Stimulated activated CD8-positive, alpha-beta memory T cell treated with anti-CD3 and anti-CD28 coated beads, Interleukin-7, amount 100 ng/mL, for 24 hours (primary cell): Measurements from ENCODE around the gene PHRF1.

ENCODE experiments used
- DNase-seq: peaks from one replicate; pipeline ENCODE4 v3.0.0-alpha.2; 2020; ENCODE audit warnings: low read depth

PHRF1 gene

DNA sequence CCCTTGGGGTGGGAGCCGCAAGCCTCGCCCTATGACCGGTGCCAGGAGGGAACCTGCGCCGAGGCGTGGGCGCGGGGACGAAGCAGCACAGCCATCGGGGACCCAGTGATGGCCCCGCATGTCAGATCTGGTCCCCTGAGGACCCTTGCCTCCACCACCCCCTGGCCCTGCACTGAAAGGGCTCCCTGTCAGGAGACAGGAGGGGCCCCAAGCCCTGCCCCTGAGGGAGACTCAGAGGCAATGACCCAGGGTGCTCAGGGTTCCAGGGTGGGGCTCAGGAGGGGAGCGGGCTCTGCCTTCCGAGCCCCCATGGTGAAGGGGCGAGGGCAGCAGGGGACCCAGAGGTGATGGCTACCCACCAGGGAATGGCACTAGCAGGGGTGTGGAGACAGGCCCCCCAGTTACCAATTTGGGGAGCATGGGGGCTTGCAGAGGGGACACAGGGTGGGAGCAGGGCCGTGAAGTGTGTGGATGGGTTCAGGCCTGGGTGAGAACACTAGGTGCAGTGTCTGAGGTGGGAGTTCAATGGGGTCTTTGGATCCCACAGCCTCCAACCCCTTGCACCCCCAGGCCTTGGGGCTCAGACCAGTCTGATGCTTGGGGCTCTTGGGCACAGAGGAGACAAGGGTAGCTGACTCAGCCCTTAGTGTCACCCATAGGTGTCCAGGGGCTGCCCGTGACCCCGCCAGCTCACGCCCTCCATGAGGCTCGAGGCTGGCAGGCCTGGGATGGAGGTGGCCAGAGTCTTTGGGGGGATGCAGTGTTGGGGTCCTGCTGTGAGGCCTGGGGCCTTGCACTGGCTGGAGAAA is 38.4 kb upstream of the PHRF1 start:
- no peak for DNase-seq

DNA sequence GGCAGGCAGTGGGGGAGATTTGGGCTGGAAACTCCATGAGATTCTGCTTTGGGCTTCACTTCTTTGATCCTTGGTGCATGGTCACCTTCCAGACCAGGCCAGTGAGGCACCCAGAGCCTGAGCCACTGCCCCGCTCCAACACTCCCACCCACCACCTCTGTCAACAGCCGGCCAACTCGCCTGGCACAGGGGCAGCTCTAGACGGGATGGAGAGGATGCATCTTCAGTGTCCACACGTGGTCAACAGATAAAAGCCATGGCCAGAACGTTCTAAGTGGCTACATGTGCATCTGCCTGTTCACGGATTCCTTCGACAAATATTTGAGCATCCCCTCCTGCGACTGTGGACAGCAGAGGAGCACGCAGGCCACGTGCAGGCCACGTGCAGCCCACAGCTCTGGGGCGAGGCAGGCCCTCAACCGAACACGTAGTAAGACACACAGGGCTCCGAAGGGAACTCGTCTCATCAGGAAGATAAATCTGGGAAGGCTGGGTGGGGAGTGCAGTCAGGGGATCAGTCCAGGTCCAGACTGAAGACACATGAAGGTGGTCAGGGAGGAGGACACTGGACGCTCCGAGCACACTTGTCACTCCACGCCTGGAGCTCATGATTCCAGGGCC is 37.7 kb upstream of the PHRF1 start:
- no peak for DNase-seq

- DNase-seq, result no peak
Measured at GRCh38 chr11:539971-540481, 36.2 kb upstream of the PHRF1 start.

DNA sequence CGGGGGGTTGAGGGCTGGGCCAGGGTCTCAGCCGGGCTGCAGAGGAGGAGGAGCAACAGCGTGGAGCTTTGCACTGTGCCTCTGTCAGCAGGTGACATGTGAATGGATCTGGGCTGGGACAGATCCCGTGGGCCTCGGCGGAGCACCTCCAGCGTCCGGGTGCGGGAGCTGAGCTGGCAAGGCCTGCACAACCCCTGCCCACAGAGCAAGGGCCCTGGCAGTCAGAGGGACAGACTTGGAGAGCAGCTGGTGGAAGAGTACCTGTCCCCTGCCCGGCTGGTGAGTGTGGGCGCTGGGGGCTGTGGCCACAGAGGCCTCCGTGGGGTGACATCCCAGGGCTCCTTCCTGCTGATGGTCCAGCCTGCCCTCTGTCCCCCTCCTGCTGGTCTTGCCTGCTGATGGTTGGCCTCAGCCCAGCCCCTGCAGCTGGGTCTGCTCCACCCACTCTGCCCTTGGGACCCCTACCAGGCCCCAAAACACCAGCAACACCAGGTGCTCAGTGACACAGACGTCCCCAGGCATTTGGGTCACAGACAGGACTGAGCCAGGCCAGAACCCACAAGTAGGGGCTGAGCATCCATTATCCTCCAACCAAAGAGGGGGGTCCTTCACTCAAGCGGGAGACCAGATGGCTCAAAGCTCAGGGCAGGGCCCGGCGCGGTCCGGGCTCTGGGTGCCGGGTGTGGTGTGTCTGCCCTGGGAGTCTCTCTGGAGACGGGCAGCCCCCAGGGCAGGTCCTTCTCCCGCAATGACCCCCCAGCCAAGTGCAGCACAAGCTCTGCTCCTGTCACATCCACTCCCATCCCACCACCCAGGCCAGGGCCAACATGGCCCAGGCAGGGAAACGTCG is 35.5 kb upstream of the PHRF1 start:
- DNase-seq, result no peak

GRCh38 chr11:541433-541885 is 34.8 kb upstream of the PHRF1 start:
- no peak for DNase-seq

DNA sequence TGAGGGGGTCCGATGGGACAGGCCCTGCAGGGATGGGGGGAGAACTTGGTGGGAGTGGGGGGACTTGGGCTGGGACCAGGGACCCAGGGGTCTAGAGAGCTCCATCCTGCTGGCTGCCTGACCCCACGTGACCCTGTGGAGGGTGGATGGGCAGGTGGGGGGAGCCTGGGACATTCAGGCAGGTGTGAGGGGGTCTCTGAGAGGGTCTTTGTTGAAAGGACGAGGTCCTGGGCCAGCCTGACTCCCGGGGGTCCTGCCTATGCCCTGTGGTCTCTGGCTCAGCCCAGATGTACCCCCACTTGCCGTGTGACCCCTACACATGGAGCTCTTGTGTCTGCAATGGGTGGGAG is 31.5 kb upstream of the PHRF1 start:
- DNase-seq, result no peak

GRCh38 chr11:545171-545570 is 31.1 kb upstream of the PHRF1 start:
- DNase-seq, result no peak

DNA sequence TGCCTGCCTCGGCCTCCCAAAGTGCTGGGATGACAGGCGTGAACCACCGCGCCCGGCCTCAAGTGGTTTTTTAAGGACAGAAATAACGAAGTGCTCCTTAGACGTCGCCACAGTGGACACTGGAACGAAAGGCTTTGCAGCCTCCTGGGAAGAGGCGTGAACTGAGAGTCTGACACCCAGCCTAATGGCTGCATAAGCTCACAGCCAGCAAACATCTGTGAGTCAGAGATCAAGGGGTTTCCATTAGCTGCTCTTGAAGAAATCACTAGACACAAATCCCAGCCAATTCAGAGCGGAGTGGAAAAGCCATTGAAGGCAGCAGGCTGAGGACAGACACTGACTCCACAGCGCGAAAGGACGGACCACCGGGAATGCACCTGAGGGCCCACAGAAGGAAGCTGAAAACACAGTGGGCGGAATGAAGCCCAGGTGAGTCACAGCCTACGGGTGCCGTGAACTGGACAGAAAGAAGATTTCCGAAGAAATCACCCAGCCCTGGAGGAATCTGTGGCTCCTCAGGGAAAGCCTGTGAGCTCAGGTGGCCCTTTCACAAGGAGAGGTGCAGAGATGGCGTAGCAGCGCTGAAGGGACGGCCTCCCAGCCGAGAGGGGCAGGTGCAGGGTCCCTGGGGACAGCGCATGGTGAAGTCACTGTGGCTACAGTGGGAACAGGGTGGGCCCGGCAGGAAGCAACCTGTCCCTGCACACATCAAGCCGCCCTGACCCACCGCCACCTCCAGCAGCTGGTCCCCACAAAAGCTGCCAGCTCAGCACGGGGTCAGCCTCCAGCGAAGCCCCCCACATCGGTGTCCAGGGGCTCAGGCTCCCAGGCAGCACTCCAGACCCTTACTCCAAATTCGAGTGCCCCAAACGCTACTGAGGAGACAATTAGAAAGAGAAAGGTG is 27.3 kb upstream of the PHRF1 start:
- DNase-seq, result no peak

- no peak for DNase-seq
Measured at GRCh38 chr11:550021-550745, 26.1 kb upstream of the PHRF1 start.

DNA sequence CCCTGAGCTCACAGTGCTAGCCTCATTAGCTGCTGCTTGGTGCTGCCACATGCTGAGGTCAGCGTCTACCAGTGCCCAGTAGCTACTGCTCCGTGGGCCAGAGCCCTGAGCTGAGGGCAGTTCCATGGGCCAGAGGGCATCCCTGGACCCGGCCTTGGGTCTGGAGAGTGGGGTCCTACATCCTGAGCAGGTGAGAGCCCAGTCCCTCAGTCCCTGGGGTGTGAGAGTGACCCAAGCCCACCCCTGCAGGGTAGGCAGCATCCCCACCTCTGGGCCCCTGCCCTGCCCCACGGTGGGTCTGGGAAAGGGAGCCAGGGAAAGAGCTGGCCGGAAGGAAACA is 25.6 kb upstream of the PHRF1 start:
- no peak for DNase-seq

GRCh38 chr11:551131-551530 is 25.1 kb upstream of the PHRF1 start:
- no peak for DNase-seq

DNA sequence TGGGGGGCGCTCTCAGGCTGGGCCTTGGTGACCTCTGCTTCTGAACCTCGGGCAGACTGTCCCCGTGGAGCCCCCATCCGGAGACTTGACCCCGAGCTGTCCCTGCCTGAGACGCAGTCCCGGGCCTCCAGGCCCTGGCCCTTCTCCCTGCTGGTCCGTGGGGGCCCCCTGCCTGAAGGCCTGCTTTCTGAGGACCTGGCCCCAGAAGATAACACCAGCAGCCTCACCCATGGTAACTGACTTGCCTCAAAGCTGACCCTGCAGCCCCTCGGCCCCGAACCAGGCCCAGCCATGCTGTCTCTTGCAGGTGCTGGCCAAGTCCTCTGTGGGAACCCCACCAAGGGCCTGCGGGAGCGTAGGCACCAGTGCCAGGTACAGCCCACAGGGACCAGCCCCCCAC is 24.7 kb upstream of the PHRF1 start:
- DNase-seq, result no peak

- no peak for DNase-seq
Measured at GRCh38 chr11:553083-553987, 22.9 kb upstream of the PHRF1 start.

DNA sequence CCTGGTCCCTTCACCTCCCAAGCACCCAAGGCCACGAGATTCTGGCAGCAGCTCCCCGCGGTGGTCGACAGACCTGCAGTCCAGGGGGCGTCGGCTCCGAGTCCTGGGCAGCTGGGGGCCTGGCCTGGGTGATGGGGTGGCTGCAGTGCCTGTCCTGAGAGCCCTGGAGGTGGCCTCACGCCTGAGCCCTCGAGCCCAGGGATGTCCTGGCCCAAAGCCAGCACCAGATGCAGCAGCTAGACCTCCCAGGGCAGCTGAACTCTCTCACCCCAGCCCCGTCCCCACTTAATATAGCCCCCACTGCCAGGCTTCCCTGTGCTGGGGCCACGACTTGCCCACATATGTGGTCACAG is 22.3 kb upstream of the PHRF1 start:
- no peak for DNase-seq

DNA sequence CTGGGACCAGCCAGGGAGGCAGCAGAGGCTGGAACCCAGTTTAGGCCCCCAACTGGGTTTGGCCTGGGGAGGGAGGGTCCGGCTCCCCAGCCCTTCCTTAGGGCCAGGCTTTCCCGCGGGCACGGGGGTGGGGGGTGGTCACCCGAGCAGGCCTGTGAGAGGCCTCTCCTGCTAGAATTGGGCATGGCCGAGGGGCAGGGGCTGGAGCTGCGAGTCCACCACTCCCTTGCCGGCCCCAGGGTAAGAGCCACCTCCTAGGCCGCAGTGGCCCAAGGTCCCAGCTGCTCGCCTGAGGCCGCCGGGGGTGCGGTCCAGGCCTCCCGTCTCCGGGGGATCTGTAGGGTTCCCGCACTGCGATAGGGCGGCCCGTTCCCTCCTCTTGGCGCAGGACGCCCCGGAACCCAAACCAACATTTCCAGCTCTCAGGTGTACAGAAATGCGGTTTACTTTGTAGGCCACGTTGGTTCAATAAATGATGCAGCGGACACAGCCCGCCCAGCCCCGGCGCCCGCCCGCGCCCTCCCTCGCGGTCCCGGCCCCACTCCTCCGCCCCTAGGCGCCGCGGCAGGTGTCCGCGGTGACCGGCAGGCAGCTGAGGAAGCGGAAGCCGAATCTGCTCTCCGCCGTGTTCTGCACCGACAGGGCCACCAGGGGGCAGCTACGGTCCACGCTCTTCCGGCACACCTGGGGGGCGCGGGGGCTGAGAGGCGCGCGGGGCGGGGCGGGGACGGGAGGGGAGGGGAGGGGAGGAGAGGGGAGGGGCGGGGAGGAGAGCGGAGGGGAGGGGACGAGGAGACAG is 21.6 kb upstream of the PHRF1 start:
- no peak for DNase-seq

DNA sequence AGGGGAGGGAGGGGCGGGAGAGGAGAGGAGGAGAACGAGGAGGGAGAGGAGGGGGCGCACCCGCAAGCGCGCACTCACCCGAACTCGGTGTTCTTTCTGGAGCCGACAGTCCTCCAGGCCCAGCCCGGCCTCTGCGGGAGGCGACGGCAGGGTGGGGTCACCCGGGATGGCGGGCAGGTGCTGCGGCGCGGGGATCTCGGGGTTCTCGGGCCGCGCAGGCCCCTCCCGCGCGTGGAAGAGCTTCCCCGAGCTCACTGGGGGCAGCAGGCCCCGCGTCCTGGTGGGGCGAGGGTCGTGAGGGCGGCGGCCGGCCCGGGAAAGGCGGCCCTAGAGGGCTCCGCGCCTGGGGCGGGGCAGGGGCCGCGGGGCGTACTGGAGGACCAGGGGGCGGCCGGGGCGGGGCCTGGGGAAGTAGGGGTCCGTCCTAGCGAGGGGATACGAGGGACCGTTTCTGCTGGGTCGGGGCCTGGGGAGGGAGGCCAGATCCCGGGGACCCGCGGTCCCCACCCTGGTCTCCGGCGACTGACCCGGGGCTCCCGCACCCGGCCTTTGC is 21.0 kb upstream of the PHRF1 start:
- no peak for DNase-seq

DNA sequence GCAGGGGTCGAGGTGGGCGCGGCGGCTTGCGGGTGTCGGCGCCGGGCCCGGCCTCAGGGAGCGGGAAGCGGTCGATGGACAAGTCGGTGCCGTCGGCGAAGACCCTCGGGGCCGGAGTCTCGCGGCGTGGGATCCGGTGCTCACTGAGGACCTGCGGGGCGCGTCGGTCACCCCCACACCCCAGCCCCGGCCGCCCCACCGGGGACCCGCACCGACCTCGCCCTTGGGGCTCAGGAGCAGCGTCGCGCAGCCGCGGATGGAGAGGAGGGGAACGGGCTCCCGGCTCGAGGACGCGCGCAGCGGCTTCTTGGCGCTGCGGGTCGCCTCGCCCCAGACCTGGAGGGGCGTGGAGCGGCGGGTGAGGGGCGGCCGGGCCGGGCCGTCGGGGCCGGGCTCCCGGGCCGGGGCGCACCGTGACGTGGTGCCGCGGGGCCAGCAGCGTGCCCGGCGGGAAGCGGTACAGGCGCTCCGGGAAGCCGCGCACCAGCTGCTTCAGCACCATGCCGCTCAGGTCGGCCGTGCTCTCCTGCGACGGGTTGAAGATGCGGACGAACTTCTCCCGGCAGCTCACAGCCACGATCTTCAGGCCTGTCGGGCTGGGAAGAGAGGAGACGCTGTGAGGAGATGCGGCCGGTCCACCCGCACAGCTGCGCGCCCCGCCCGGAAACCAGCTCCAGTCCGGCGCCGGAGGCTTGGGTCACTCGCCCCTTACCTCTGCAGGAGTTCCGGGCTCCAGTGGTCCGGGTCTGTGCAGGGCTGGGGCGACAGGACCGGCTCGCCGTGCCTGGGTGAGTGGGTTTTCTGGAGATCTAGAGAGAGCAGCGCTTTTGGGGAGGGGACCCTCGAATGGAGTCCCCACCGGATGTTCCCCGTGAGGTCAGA is 20.2 kb upstream of the PHRF1 start:
- DNase-seq, result no peak

- DNase-seq, result no peak
Measured at GRCh38 chr11:556662-557256, 19.5 kb upstream of the PHRF1 start.
